ENCODE data around the gene FIBCD1. TPM values are rescaled to one million over a fixed set of nuclear protein-coding genes. Genes with fewer than 3 reads are reported as not detected.

The FIBCD1 gene
- total and polyA plus RNA-seq, 2 of the 8 experiments (the other 6 are each of a cell fraction or from before 2014, with no cell fraction given), result 6.1 to 8.8 TPM

- TF ChIP-seq, protein P1, sequence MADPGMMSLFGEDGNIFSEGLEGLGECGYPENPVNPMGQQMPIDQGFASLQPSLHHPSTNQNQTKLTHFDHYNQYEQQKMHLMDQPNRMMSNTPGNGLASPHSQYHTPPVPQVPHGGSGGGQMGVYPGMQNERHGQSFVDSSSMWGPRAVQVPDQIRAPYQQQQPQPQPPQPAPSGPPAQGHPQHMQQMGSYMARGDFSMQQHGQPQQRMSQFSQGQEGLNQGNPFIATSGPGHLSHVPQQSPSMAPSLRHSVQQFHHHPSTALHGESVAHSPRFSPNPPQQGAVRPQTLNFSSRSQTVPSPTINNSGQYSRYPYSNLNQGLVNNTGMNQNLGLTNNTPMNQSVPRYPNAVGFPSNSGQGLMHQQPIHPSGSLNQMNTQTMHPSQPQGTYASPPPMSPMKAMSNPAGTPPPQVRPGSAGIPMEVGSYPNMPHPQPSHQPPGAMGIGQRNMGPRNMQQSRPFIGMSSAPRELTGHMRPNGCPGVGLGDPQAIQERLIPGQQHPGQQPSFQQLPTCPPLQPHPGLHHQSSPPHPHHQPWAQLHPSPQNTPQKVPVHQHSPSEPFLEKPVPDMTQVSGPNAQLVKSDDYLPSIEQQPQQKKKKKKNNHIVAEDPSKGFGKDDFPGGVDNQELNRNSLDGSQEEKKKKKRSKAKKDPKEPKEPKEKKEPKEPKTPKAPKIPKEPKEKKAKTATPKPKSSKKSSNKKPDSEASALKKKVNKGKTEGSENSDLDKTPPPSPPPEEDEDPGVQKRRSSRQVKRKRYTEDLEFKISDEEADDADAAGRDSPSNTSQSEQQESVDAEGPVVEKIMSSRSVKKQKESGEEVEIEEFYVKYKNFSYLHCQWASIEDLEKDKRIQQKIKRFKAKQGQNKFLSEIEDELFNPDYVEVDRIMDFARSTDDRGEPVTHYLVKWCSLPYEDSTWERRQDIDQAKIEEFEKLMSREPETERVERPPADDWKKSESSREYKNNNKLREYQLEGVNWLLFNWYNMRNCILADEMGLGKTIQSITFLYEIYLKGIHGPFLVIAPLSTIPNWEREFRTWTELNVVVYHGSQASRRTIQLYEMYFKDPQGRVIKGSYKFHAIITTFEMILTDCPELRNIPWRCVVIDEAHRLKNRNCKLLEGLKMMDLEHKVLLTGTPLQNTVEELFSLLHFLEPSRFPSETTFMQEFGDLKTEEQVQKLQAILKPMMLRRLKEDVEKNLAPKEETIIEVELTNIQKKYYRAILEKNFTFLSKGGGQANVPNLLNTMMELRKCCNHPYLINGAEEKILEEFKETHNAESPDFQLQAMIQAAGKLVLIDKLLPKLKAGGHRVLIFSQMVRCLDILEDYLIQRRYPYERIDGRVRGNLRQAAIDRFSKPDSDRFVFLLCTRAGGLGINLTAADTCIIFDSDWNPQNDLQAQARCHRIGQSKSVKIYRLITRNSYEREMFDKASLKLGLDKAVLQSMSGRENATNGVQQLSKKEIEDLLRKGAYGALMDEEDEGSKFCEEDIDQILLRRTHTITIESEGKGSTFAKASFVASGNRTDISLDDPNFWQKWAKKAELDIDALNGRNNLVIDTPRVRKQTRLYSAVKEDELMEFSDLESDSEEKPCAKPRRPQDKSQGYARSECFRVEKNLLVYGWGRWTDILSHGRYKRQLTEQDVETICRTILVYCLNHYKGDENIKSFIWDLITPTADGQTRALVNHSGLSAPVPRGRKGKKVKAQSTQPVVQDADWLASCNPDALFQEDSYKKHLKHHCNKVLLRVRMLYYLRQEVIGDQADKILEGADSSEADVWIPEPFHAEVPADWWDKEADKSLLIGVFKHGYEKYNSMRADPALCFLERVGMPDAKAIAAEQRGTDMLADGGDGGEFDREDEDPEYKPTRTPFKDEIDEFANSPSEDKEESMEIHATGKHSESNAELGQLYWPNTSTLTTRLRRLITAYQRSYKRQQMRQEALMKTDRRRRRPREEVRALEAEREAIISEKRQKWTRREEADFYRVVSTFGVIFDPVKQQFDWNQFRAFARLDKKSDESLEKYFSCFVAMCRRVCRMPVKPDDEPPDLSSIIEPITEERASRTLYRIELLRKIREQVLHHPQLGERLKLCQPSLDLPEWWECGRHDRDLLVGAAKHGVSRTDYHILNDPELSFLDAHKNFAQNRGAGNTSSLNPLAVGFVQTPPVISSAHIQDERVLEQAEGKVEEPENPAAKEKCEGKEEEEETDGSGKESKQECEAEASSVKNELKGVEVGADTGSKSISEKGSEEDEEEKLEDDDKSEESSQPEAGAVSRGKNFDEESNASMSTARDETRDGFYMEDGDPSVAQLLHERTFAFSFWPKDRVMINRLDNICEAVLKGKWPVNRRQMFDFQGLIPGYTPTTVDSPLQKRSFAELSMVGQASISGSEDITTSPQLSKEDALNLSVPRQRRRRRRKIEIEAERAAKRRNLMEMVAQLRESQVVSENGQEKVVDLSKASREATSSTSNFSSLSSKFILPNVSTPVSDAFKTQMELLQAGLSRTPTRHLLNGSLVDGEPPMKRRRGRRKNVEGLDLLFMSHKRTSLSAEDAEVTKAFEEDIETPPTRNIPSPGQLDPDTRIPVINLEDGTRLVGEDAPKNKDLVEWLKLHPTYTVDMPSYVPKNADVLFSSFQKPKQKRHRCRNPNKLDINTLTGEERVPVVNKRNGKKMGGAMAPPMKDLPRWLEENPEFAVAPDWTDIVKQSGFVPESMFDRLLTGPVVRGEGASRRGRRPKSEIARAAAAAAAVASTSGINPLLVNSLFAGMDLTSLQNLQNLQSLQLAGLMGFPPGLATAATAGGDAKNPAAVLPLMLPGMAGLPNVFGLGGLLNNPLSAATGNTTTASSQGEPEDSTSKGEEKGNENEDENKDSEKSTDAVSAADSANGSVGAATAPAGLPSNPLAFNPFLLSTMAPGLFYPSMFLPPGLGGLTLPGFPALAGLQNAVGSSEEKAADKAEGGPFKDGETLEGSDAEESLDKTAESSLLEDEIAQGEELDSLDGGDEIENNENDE (IDR thresholded peaks at IDR 0.05; ENCODE audit: insufficient replicate concordance, low read length), result no peak
- TF ChIP-seq PHF8 (conservative IDR thresholded peaks at IDR 0.05; ENCODE audit: low read depth, low read length) (no peak), CTBP2 (IDR thresholded peaks at IDR 0.05; ENCODE audit: borderline replicate concordance, insufficient read depth, insufficient read length, low read length) (no peak), BRCA1 (IDR thresholded peaks at IDR 0.05; ENCODE audit: low read depth, low read length) (no peak), SIX5 (IDR thresholded peaks at IDR 0.05; ENCODE audit: low read depth, low read length) (no peak), POU5F1 (IDR thresholded peaks at IDR 0.05; ENCODE audit: low read depth, low read length) (no peak), JUN (IDR thresholded peaks at IDR 0.05; ENCODE audit: low read depth, low read length) (no peak), CREB1 (IDR thresholded peaks at IDR 0.05) (no peak), MAFK (IDR thresholded peaks at IDR 0.05; ENCODE audit: low read depth, low read length) (no peak), TEAD4 (IDR thresholded peaks at IDR 0.05; ENCODE audit: low read depth, low read length) (no peak)
These were observed 4.2 kb upstream of the FIBCD1 start (continued) for GRCh38 chr9:130943221-130943620.
